SW480 (cell line): ENCODE data around the gene TMEM144.
"Not testable (repeated sequence)": the region's sequence is repeated elsewhere in the genome, so short reads cannot be mapped to it uniquely, and the experiment has no call there.

ENCODE experiments used
- DNase-seq: peaks from one replicate; pipeline ENCODE4 v3.0.0-alpha.2; 2016; ENCODE audit warnings: low spot score

TMEM144 gene

DNA sequence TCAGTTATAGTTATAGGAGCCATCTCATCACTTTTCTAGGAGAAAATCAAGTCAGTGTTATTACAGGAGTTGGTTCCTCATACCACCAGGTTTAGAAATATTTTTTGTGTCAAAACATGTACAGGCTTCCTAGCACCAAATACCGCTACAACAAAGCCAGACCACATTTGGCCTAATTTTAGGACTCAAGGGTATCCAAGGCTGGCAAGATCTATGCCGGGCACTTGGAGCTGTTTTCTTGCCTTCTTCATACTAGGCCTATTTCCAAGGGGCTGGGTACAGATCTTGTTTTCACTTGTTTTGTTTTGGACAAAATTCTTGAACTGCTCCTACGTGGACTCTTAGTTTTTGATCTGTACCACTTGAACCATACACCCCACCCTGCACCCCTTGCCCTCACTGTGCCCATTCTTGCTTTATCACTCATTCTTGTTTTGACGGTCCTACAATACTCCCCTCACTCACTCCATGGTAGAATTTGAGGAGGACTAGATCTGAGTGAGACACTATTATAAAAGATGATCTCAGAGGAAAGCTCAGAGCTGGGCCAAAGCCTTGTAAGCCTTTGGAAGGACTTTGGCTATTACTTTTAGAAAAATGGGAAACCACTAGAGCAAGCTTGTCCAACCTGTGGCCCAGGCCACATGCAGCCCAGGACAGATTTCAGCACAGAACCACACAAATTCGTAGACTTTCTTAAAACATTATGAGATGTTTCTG lies 17.7 kb upstream of the TMEM144 start:
- no peak for DNase-seq

DNA sequence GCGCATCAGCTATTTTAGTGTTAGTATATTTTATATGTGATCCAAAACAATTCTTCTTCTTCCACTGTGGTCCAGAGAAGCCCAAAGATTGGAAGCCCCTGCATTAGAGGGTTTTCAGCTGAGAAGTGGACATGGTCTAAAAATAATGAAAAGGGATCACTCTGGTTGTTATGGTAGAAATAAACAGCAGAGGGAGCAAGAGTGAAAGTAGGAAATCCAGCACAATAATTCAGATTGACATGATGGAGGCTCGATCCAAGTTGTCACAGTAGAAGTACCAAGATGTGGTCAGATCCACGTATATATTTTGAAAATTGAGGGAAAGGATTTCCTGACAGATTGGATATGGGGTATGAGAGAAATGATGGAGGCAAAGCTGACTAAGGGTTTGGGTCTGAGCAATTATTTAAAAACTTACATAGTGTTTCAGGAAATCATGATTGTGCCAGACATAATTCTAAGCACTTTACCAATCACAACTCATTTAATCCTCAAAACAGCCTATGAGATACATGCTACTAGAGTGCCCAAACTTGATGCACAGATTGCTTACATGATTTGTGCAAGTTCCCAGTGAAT lies 17.0 kb upstream of the TMEM144 start:
- peak; percentile 29 for DNase-seq

- DNase-seq = no peak
These were observed 15.0 kb upstream of the TMEM144 start for GRCh38 chr4:158195297-158195696.

DNA sequence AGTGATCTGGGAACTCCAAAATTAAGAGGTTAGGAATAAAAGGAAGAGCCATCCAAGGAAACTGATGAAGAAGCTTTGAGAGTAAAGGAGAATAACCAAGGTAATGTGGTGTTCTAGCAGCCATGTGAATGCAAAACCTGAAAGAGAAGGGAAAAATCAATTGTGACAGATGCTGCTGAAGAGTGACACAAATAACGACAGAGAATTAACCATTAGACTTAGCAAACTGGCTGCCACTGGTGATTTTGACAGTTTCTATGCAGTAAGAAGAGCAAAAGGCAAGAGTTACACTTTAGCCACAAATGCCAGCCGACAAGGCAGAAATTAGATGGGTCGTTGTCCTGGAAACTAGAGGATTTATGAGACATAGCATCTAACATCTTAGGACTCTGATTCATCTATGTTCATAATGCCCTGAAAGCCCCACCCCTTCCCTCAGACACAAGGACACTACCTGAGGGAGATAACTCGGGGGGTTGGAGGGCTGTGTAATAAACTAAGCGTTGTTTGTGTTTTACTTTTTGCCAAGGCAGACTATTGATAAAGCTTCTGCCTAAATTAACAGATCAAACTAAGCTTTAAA lies 13.0 kb upstream of the TMEM144 start:
- no peak for DNase-seq

- DNase-seq = no peak
These were observed 10.1 kb upstream of the TMEM144 start for GRCh38 chr4:158200214-158200613.

- no peak for DNase-seq
These were observed 9.0 kb upstream of the TMEM144 start for GRCh38 chr4:158201322-158201721.

GRCh38 chr4:158201876-158202275 lies 8.4 kb upstream of the TMEM144 start:
- DNase-seq = no peak

DNA sequence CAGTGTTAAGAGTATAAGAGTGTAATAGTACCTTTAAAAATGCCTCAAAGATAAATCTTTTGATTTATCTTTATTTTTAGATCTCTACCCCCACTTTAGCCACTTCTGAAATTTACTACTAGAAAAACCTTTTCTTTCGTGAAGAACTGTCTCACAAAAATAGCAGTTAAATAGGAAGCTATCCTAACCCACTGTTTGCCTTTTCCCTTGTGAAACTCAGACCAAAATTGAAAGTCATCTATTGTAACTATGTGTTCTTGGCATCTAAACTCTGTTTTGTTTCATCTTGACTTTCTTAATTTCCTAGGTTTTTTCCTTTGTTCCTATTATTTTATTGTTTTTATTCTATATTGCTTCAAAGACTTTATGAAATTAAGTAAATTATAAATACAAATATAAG lies 7.8 kb upstream of the TMEM144 start:
- no peak for DNase-seq

GRCh38 chr4:158203436-158203835 lies 6.8 kb upstream of the TMEM144 start:
- DNase-seq = no peak

GRCh38 chr4:158203929-158204328 lies 6.4 kb upstream of the TMEM144 start:
- no peak for DNase-seq

DNA sequence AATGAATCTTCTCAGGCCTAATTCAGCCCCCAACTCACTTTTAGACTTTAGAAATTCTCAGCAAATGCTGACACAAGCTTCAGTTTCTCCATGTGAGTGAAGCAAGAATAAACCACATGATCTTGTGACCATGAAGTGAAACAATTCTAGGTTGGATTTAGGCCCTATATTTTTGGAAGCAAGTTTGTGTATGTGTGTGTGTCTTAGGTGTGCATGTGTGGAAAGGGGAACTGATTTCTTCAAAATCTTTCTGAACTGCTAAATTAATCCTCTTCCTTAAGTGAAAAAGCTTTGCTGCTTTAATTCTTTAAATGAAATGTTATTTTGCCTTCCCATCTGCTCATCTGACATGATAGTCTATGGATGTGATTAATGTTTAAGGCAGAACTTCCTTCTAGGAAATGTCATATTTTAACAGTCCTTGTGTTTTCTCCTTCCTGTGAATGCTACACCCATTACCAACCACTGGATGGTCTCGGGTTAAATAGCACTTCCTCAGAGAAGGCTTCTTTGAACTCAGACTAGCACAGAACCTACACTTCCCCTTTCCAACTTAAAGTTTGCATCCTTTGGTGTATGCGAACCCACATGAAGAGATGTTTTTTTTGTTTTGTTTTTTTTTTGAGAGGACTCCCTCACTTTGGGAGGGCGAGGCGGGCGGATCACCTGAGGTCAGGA lies 1.2 kb upstream of the TMEM144 start:
- DNase-seq = no peak

GRCh38 chr4:158211222-158211621 lies 936 bp downstream of the TMEM144 start:
- DNase-seq = no peak

DNA sequence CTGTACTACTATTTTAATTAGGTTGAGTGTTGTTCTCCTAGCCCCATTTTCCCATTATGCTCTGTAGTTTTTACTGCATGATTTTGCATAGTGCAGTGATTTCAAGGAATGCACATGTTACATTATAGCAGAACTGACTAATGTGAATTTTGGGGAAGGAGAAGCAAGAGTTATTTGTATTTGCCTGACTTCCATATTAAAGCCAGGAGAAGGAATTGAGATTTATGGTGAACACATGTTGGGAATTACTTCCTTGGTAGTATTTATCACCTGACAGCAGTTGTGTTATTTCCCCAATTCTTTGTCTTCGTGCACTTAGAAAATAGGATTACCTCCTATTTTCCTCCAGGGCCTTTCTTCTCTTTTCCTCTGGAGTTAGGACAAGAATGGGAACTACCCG lies 3.2 kb downstream of the TMEM144 start:
- DNase-seq = no peak

GRCh38 chr4:158214856-158215255 lies 4.6 kb downstream of the TMEM144 start:
- DNase-seq = no peak

DNA sequence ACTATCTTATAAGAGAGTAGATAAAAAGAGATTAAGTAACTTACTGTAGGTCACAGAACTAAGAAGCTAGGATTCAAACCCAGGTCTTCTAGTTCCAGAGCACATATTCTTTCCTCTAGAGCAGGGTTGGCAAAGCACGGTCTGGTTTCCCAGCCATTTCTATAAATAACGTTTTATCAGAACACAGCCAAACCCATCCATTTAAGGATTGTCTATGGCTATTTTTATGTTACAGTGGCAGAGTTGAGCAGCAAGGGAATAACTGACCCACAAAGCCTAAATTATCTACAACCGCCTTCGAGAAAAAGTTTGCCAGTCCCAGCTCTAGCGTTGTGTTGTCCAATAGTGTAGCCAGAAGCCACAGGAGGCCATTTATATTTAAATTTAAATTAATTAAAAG lies 7.5 kb downstream of the TMEM144 start:
- DNase-seq = no peak

DNA sequence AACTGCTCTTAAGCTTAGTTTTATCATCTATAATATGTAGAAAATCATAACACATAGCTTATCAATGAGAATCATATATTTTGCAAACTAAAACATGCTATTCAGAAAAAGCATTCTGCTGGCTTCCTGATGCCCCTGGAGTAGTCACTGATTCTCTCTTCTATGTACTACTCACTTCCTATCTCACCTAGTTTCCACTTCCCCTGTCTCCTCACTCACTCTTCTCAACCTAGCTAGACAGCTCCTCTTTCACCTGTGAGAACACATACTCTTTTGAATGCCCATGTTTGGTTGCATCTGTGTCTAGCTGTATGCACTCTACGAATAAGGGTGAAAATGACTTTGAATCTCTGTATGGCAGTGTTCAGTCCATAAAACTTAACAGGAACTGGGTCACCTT lies 9.3 kb downstream of the TMEM144 start:
- DNase-seq = no peak

- DNase-seq = not testable (repeated sequence)
These were observed 14.0 kb downstream of the TMEM144 start for GRCh38 chr4:158224318-158224717.

- DNase-seq = not testable (repeated sequence)
These were observed 14.7 kb downstream of the TMEM144 start for GRCh38 chr4:158224999-158225398.

DNA sequence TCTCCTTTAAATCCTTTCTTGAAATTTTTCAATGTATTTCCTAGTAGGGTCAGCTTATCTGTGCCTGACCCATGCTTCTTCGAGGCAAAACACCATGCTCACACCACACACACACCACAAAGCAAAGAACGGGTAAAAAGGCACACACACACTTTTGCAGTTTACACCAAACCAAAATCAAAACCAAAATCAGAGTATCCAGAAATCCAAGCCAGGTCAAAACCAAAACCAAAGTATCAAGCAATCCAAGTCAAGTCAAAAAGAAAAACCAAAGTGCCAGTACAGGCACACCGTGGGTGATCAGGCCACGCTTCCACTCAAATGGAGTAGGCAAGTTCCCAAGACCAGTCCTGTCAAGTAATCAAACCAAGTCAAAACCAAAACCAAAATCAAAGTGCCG lies 17.6 kb downstream of the TMEM144 start:
- not testable (repeated sequence) for DNase-seq

DNA sequence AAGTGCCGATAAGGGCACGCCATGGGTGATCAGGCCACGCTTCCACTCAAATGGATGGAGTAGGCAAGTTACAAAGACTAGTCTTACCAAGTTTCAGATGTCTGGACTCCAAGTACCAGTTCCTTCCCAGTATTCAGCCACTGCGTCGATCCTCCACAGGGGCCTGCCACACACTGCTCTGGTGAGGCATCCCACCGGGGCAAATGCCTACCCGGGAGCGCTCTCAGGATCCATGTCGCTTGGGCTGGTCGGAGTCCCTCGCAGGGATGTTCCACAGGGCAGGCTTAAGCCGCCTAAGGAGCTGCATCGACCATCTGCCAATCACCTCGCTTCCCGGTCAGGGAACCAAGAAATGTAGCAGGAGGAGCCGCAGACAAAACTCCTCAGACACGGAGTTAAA lies 18.1 kb downstream of the TMEM144 start:
- DNase-seq = not testable (repeated sequence)

DNA sequence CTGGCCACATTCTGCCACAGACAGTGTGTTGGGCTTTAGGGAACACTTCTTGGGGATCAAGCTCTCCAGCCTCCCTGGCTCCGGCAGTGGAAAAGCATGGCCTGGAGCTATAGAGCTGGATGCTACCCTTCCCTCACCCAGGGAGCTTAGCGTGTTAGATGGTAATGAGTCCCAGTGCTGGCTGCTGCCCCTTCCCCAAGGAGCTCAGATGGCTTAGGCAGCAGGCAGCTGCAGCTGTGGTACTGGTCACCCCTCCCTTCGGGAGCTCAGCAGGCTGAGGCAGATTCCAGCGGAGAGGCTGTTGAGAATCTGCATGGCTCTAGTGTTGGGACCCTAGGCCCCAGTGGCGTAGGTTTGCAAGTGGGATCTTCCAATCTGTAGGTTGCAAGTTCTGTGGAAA lies 19.5 kb downstream of the TMEM144 start:
- DNase-seq = no peak

DNA sequence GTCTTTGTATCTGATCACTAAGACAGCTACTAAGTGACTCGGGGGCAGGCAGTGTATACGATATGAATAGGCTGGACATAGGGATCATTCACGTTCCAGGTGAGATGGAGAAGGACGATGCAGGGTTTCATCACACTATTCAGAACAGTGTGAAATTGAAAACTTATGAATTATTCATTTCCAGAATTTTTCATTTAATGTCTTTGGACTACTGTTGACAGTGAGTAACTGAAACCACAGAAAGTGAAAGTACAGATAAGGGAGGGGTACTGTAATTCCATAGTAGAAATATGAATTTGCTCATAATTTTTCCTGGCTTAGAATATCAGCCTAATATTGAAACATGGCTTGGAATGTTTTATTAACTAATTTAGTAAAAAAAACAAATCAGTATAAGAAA lies 24.4 kb downstream of the TMEM144 start:
- no peak for DNase-seq
